HEK293T (cell line): ENCODE measurements around the gene CHM.

ENCODE experiments used
- CTCF ChIA-PET: fragments of 350-600 bp; formaldehyde crosslinking; extraction: SDS; loops from one replicate; lab custom pipeline; 2021; ENCODE audit warnings: antibody characterized with exemption, inconsistent platforms; lab: Yijun Ruan, JAX
- POLR2A ChIA-PET: fragments of 350-600 bp; formaldehyde crosslinking; extraction: SDS; loops from one replicate; lab custom pipeline; 2020; ENCODE audit warnings: antibody characterized with exemption, inconsistent platforms; lab: Yijun Ruan, JAX
- DNase-seq: peaks from one replicate; pipeline ENCODE4 v3.0.0; 2012; ENCODE audit warnings: mixed read lengths; ENCODE audit errors: extremely low spot score
- ARNT ChIP-seq: fragments of 450-650 bp; IDR thresholded peaks from 2 replicates; pipeline ENCODE4 v1.6.1; 2017; ENCODE audit warnings: mild to moderate bottlenecking
- BHLHE40 ChIP-seq: fragments of 450-650 bp; IDR thresholded peaks from 2 replicates; pipeline ENCODE4 v1.6.1; 2016; ENCODE audit warnings: mild to moderate bottlenecking, moderate library complexity, borderline replicate concordance
- CTBP1 ChIP-seq: fragments of 450-650 bp; IDR thresholded peaks from 2 replicates; pipeline ENCODE4 v1.6.1; 2016; ENCODE audit warnings: borderline replicate concordance
- ELF4 ChIP-seq: fragments of 450-650 bp; IDR thresholded peaks from 2 replicates; pipeline ENCODE4 v1.6.1; 2017; ENCODE audit warnings: antibody characterized with exemption
- FOXA1 ChIP-seq: fragments of 450-650 bp; IDR thresholded peaks from 2 replicates; pipeline ENCODE4 v1.6.1; 2016; ENCODE audit warnings: mild to moderate bottlenecking
- FOXK2 ChIP-seq: fragments of 450-650 bp; IDR thresholded peaks from 2 replicates; pipeline ENCODE4 v1.6.1; 2016; ENCODE audit warnings: mild to moderate bottlenecking
- FOXM1 ChIP-seq: fragments of 450-650 bp; IDR thresholded peaks from 2 replicates; pipeline ENCODE4 v1.6.1; 2017; ENCODE audit warnings: mild to moderate bottlenecking, borderline replicate concordance
- HDGF ChIP-seq: fragments of 450-650 bp; IDR thresholded peaks from 2 replicates; pipeline ENCODE4 v1.6.1; 2017; ENCODE audit warnings: antibody characterized with exemption, borderline replicate concordance
- L3MBTL2 ChIP-seq: fragments of 450-650 bp; conservative IDR thresholded peaks from 2 replicates; pipeline ENCODE4 v1.6.1; 2016; ENCODE audit warnings: mild to moderate bottlenecking
- NFRKB ChIP-seq: fragments of 450-650 bp; IDR thresholded peaks from 2 replicates; pipeline ENCODE4 v1.6.1; 2016; ENCODE audit warnings: mild to moderate bottlenecking, moderate library complexity
- PKNOX1 ChIP-seq: fragments of 450-650 bp; IDR thresholded peaks from 2 replicates; pipeline ENCODE4 v1.6.1; 2016
- SP1 ChIP-seq: fragments of 450-650 bp; IDR thresholded peaks from 2 replicates; pipeline ENCODE4 v1.6.1; 2017
- SUZ12 ChIP-seq: fragments of 450-650 bp; IDR thresholded peaks from 2 replicates; pipeline ENCODE4 v1.6.1; 2016; ENCODE audit warnings: mild to moderate bottlenecking
- TARDBP ChIP-seq: fragments of 450-650 bp; IDR thresholded peaks from 2 replicates; pipeline ENCODE4 v1.6.1; 2016
- ZNF384 ChIP-seq: fragments of 450-650 bp; IDR thresholded peaks from 2 replicates; pipeline ENCODE4 v1.6.1; 2016

CHM gene

GRCh38 chrX:85865324-85865723 is 182.0 kb downstream of the CHM start:
- DNase-seq: no peak
- ChIA-PET POLR2A (no interaction called here), CTCF (no interaction called here)
- TF ChIP-seq ELF4: no peak
- no peak for TF ChIP-seq PKNOX1
- no peak for TF ChIP-seq FOXK2
- no peak for TF ChIP-seq TARDBP
- no peak for TF ChIP-seq FOXM1
- no peak for TF ChIP-seq SUZ12
- TF ChIP-seq FOXA1: no peak
- no peak for TF ChIP-seq L3MBTL2

- POLR2A ChIA-PET: no interaction called here
- CTCF ChIA-PET: interaction anchor here (0.7 kb wide), 1 partner anchor 85 kb away, joined by 3 read pairs; no protein-coding TSS in a partner anchor
- DNase-seq: no peak
- no peak for TF ChIP-seq ZNF384
- no peak for TF ChIP-seq ARNT
- no peak for TF ChIP-seq HDGF
Observed at GRCh38 chrX:85859426-85859825, 187.9 kb downstream of the CHM start.

GRCh38 chrX:85851418-85851817 is 195.9 kb downstream of the CHM start:
- DNase-seq: peak; percentile 32
- ChIA-PET CTCF (no interaction called here), POLR2A (no interaction called here)
- TF ChIP-seq ELF4 (no peak), ARNT (no peak)

- no peak for DNase-seq
- TF ChIP-seq ARNT (no peak), FOXM1 (no peak), FOXA1 (no peak), NFRKB (no peak), HDGF (no peak), BHLHE40 (no peak), FOXK2 (no peak), CTBP1 (no peak), SP1 (no peak), ZNF384 (no peak)
- CTCF ChIA-PET: no interaction called here
- POLR2A ChIA-PET: no interaction called here
Observed at GRCh38 chrX:85836868-85837267, 210.5 kb downstream of the CHM start.

- DNase-seq: no peak
- POLR2A ChIA-PET: no interaction called here
- CTCF ChIA-PET: no interaction called here
- no peak for TF ChIP-seq ELF4
- no peak for TF ChIP-seq CTBP1
- TF ChIP-seq ZNF384: no peak
- no peak for TF ChIP-seq FOXM1
- no peak for TF ChIP-seq ARNT
- TF ChIP-seq FOXA1: no peak
- no peak for TF ChIP-seq NFRKB
- TF ChIP-seq SUZ12: no peak
- TF ChIP-seq TARDBP: no peak
- no peak for TF ChIP-seq HDGF
Observed at GRCh38 chrX:85828771-85829170, 218.6 kb downstream of the CHM start.

GRCh38 chrX:85815203-85815751 is 232.1 kb downstream of the CHM start:
- ChIA-PET POLR2A (no interaction called here), CTCF (no interaction called here)
- no peak for DNase-seq
- TF ChIP-seq PKNOX1 (no peak), ZNF384 (no peak)
